OCI-LY3 (cell line): ENCODE measurements around the gene POLE4.

Experiments used
- H2AFZ ChIP-seq: fragments of 200-600, 300-600 bp; shearing (Covaris generic); 2 replicates; pipeline ENCODE4 v1.6.0; 2014; ENCODE audit warnings: antibody characterized with exemption, low read depth, low read length
- H3K27ac ChIP-seq: fragments of 200-600, 300-600 bp; sonication (generic); 2 replicates; pipeline ENCODE4 v1.5.1; 2014; ENCODE audit warnings: mild to moderate bottlenecking, low read length, moderate library complexity, mixed read lengths
- H3K27me3 ChIP-seq: fragments of 200-600, 300-600 bp; sonication (generic); 2 replicates; pipeline ENCODE4 v1.6.1; 2014; ENCODE audit warnings: low read depth, low read length, mixed read lengths
- H3K36me3 ChIP-seq: fragments of 200-600, 300-600 bp; sonication (generic); replicated peaks from 2 replicates; pipeline ENCODE3; 2014; ENCODE audit warnings: low read depth, low read length, mixed read lengths
- H3K4me1 ChIP-seq: fragments of 300-600, 200-600 bp; sonication (generic); 2 replicates; pipeline ENCODE4 v1.6.1; 2014; ENCODE audit warnings: low read length, mixed read lengths
- H3K4me2 ChIP-seq: fragments of 200-600, 300-600 bp; sonication (generic); 2 replicates; pipeline ENCODE4 v1.6.1; 2014; ENCODE audit warnings: low read length, mixed read lengths
- H3K4me3 ChIP-seq: fragments of 300-600, 200-600 bp; sonication (generic); 2 replicates; pipeline ENCODE4 v1.5.1; 2014; ENCODE audit warnings: antibody characterized with exemption, mild to moderate bottlenecking, low read length, moderate library complexity
- H3K79me2 ChIP-seq: fragments of 300-600, 200-600 bp; shearing (Covaris generic); 2 replicates; pipeline ENCODE4 v1.6.1; 2014; ENCODE audit warnings: mild to moderate bottlenecking, low read length, mixed read lengths
- H3K9ac ChIP-seq: fragments of 300-600, 200-600 bp; shearing (Covaris generic); 2 replicates; pipeline ENCODE4 v1.6.0; 2014; ENCODE audit warnings: mild to moderate bottlenecking, low read length, moderate library complexity
- H3K9me3 ChIP-seq: fragments of 200-600, 300-600 bp; shearing (Covaris generic); 2 replicates; pipeline ENCODE4 v1.6.1; 2014; ENCODE audit warnings: low read length, mixed read lengths; ENCODE audit not compliant: insufficient read depth
- H4K20me1 ChIP-seq: fragments of 200-600, 300-600 bp; sonication (generic); 2 replicates; pipeline ENCODE4 v1.6.1; 2016; ENCODE audit warnings: low read length, mixed read lengths; ENCODE audit not compliant: insufficient read depth
- CTCF ChIP-seq: fragments of 200-600, 300-600 bp; sonication (generic); IDR thresholded peaks from 2 replicates; pipeline ENCODE4 v1.5.1; 2014; ENCODE audit warnings: antibody characterized with exemption, low read length, low read depth
- EZH2phosphoT487 ChIP-seq: fragments of 200-600 bp; shearing (Covaris generic); IDR thresholded peaks from 2 replicates; pipeline ENCODE4 v1.6.1; 2018; ENCODE audit warnings: antibody characterized with exemption, mixed run types, low read depth

The POLE4 gene

GRCh38 chr2:74954500-74954874, 4.0 kb upstream of the POLE4 start:
- no peaks in the 10 kb centered on the region for H3K27me3 ChIP-seq
- no peak overlapping the region for H2AFZ ChIP-seq
- H3K4me2 ChIP-seq = no peak overlapping the region
- H3K4me1 ChIP-seq = peaks cover 10% of the 10 kb centered on the region
- no peak overlapping the region for H3K4me3 ChIP-seq
- TF ChIP-seq EZH2phosphoT487 (no peak), CTCF (no peak)
- peaks cover 3% of the 10 kb centered on the region; the same call in 1 of the 2 replicates for H3K9me3 ChIP-seq
- no peak overlapping the region for H3K27ac ChIP-seq
- H4K20me1 ChIP-seq = no peaks in the 10 kb centered on the region
- H3K9ac ChIP-seq = no peak overlapping the region
- H3K79me2 ChIP-seq = no peaks in the 10 kb centered on the region
- peaks cover 5% of the 10 kb centered on the region for H3K36me3 ChIP-seq

- TF ChIP-seq EZH2phosphoT487 = no peak
- no peak for TF ChIP-seq CTCF
- Histone ChIP-seq H3K36me3 (peaks cover 37% of the 10 kb centered on the region), H3K27me3 (no peaks in the 10 kb centered on the region), H3K4me2 (peak overlapping the region; percentile 69), H2AFZ (peak overlapping the region; percentile 83), H3K79me2 (no peaks in the 10 kb centered on the region), H3K4me3 (peak overlapping the region; percentile 82), H3K9ac (peak overlapping the region; percentile 77; the same call in 1 of the 2 replicates), H3K9me3 (peaks cover 9% of the 10 kb centered on the region), H3K27ac (0 out of 2 replicates have a peak overlapping the region, but pooled peaks have one; percentile 3), H4K20me1 (no peaks in the 10 kb centered on the region), H3K4me1 (peaks cover 7% of the 10 kb centered on the region)
These were observed 563 bp upstream of the POLE4 start for GRCh38 chr2:74957886-74958273.

GRCh38 chr2:74959106-74959751, 786 bp downstream of the POLE4 start:
- Histone ChIP-seq H3K27ac (no peak overlapping the region), H3K9ac (no peak overlapping the region; the same call in 1 of the 2 replicates), H3K4me1 (peaks cover 7% of the 10 kb centered on the region), H3K36me3 (peaks cover 40% of the 10 kb centered on the region), H4K20me1 (no peaks in the 10 kb centered on the region), H3K4me3 (peak overlapping the region; percentile 82), H3K4me2 (peak overlapping the region; percentile 69), H3K9me3 (peaks cover 9% of the 10 kb centered on the region), H3K79me2 (no peaks in the 10 kb centered on the region), H2AFZ (peak overlapping the region; percentile 76), H3K27me3 (no peaks in the 10 kb centered on the region)
- TF ChIP-seq CTCF (no peak), EZH2phosphoT487 (no peak)

GRCh38 chr2:74966887-74967286, 8.4 kb downstream of the POLE4 start:
- Histone ChIP-seq H3K36me3 (peaks cover 23% of the 10 kb centered on the region), H3K4me1 (peaks cover 9% of the 10 kb centered on the region; the same call in 1 of the 2 replicates), H4K20me1 (no peaks in the 10 kb centered on the region), H3K79me2 (no peaks in the 10 kb centered on the region), H2AFZ (no peak overlapping the region), H3K4me3 (no peak overlapping the region), H3K9me3 (no peaks in the 10 kb centered on the region), H3K4me2 (no peak overlapping the region), H3K27me3 (no peaks in the 10 kb centered on the region), H3K9ac (no peak overlapping the region), H3K27ac (no peak overlapping the region)
- TF ChIP-seq EZH2phosphoT487 (no peak), CTCF (no peak)
